GM12878 (cell line): ENCODE results near the gene RAB3GAP1.
"Not testable (repeated sequence)": the region's sequence is repeated elsewhere in the genome, so short reads cannot be mapped to it uniquely, and the experiment has no call there.

Experiments
- ZZZ3 ChIP-seq: IDR thresholded peaks from 2 replicates; pipeline ENCODE4 v1.6.1; 2011; ENCODE audit warnings: low read depth; ENCODE audit not compliant: control insufficient read depth, insufficient read length
- TF ChIP-seq, protein P1 (sequence below), 3 experiments: IDR thresholded peaks in 2 of 3; conservative IDR thresholded peaks in 1 of 3; 2 replicates each; pipeline ENCODE4 v1.5.1; 2011; ENCODE audit warnings: low read depth in 3 of 3, low read length in 3 of 3, mild to moderate bottlenecking in 3 of 3, control low read depth in 2 of 3, moderate library complexity in 2 of 3, inconsistent platforms in 1 of 3, mixed read lengths in 1 of 3; ENCODE audit not compliant: control insufficient read depth in 2 of 3, insufficient read depth in 1 of 3; ENCODE audit errors: extremely low read depth in 1 of 3
- TF ChIP-seq, protein P2 (sequence below): IDR thresholded peaks from 2 replicates; pipeline ENCODE4 v1.6.1; 2012; ENCODE audit warnings: low read depth, low read length, improper control_type of control experiment

GRCh38 chr2:135121658-135122039 lies 69.6 kb downstream of the RAB3GAP1 start:
- TF ChIP-seq, protein P1, sequence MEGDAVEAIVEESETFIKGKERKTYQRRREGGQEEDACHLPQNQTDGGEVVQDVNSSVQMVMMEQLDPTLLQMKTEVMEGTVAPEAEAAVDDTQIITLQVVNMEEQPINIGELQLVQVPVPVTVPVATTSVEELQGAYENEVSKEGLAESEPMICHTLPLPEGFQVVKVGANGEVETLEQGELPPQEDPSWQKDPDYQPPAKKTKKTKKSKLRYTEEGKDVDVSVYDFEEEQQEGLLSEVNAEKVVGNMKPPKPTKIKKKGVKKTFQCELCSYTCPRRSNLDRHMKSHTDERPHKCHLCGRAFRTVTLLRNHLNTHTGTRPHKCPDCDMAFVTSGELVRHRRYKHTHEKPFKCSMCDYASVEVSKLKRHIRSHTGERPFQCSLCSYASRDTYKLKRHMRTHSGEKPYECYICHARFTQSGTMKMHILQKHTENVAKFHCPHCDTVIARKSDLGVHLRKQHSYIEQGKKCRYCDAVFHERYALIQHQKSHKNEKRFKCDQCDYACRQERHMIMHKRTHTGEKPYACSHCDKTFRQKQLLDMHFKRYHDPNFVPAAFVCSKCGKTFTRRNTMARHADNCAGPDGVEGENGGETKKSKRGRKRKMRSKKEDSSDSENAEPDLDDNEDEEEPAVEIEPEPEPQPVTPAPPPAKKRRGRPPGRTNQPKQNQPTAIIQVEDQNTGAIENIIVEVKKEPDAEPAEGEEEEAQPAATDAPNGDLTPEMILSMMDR (IDR thresholded peaks at IDR 0.05 in 2 of 3, conservative IDR thresholded peaks at IDR 0.05 in 1 of 3; ENCODE audit: control insufficient read depth in 2 of 3, extremely low read depth in 1 of 3, insufficient read depth in 1 of 3, low read depth in 3 of 3, low read length in 3 of 3): not testable (repeated sequence)
- not testable (repeated sequence) for TF ChIP-seq ZZZ3
- TF ChIP-seq, protein P2, sequence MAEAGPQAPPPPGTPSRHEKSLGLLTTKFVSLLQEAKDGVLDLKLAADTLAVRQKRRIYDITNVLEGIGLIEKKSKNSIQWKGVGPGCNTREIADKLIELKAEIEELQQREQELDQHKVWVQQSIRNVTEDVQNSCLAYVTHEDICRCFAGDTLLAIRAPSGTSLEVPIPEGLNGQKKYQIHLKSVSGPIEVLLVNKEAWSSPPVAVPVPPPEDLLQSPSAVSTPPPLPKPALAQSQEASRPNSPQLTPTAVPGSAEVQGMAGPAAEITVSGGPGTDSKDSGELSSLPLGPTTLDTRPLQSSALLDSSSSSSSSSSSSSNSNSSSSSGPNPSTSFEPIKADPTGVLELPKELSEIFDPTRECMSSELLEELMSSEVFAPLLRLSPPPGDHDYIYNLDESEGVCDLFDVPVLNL: not testable (repeated sequence)
